ENCODE results near the gene CAMK2G.
"Not testable (repeated sequence)": the region's sequence is repeated elsewhere in the genome, so short reads cannot be mapped to it uniquely, and the experiment has no call there.

The CAMK2G gene

DNA sequence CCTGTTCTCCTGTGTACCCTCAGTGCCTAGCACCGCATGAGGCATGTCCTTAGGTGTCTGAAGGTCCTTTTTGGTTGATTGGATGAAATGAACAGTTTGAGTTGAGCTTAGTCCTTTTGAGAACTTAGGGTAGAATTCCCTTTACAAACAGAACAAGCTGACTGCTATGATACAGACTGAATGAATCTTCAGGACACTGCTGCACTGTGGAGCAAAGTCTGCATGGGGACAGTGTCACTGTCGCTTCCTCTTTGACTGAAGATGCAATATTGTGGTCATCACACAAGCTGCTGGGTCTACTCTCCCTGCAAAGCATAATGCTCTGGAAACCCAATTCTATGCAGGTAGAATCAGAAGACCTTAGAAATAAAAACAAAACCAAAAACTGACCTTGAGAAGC lies 28.0 kb upstream of the CAMK2G start:
- DNase-seq: no peak

DNA sequence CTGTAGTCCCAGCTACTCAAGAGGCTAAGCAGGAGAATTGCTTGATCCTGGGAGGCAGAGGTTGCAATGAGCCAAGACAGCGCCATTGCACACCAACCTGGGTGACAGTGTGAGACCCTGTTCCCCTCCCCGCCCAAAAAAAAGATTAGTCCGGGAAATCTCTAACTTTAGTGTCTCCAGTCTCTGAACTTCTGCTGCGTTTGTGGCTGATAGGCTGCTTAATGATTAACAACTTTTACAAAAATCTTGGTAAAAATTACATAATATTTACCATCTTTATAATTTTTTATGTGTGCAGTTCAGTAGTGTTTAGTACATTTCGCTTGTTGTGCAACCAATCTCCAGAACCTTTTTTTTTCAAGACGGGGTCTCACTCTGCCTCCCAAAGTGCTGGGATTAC lies 26.9 kb upstream of the CAMK2G start:
- DNase-seq: no peak

DNA sequence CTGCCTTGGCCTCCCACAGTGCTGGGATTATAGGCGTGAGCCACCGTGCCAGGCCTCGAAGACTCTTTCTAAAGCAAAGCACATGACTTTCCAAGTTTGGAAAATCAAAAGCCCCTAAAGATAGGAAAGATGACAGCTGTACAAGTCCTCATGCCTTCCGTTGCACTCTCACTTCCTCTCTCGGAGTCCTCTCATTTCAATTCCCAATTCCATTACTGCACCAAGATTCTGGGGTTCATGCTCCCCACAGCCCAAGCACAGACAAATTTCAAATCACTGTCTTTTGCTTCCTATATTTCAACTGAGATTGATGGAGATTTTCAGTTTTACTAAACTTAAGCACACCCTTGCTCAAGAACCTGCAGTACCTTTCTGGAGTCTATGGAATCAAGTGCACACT lies 25.7 kb upstream of the CAMK2G start:
- no peak for DNase-seq

DNA sequence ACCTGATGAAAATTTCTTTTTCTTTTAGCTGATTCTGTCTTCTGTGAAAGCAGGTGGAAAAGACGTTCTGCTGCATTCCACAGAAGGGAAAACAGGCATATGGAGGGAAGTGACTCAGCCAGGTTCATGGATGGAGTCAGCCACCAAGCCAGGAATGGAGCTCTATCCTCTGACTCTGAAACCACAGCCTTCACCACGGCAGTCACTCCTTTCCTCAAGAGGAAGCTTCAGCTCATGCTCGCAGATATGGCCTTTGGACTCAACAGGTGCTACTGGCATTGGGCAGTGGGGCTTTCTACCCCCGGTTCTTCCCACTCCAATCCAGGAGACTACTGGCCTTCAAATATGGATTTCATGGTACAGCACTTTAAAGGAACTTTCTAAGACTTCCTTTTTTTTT lies 25.1 kb upstream of the CAMK2G start:
- no peak for DNase-seq

DNA sequence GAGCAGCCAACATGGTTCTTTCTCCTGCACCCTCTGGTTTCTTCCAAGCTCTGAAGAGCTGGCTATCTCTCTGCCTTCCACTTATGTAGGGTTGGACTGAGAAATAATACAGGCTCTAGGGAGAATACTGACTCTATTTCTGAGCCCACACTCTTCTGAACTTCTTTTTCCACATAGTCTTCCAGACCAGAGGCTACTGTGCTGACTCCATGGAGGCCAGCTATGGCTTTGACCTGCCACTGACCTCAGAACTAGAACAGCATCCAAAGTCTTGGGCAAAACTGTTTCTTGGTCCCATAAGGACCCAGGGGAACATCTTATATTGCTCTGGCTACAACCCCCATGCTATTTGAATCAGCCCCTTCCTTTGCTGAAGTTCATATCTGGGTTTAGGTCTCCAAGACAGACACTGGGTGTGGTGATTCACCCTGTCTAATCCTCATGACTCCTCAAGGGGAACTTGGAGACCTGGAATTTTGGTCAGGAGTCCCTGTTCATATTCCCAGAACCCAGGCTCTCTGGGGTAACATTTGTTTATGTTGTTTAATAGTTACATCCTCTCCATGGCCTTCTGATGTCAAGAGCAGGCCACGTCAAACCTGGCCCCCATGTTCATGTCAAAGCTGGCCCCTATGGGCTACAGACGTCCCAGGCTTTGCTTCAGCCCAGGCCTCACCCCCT lies 24.5 kb upstream of the CAMK2G start:
- no peak for DNase-seq

DNA sequence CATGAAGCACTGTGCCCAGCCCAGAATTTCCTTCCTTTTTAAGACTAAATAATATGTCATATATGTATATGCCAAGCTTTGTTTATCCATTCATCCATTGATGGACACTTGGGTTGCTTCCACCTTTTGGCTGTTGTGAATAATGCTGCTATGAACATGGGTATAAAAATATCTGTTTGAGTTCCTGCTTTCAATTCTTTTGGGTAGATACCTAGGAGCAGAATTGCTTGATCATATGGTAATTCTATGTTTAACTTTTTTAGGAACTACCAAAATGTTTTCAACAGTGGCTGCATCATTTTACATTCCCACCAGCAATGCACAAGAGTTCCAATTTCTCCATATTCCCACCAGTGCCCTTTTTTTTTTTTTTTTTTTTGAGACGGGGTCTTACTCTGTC lies 23.3 kb upstream of the CAMK2G start:
- no peak for DNase-seq

DNA sequence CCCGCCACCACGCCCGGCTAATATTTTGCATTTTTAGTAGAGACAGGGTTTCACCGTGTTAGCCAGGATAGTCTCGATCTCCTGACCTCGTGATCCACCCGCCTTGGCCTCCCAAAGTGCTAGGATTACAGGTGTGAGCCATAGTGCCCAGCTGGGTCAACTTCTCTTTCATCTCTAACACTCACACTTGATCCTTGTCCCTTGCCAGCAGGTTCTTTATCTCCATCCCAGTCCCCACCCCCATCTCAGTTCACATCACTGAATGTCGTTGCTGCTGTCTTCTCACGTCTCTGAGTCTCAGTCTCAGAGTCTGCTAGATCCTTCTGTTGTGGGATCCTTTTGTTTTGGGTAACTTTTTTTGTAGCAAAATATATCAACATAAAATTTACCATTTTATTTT lies 21.0 kb upstream of the CAMK2G start:
- not testable (repeated sequence) for DNase-seq

DNA sequence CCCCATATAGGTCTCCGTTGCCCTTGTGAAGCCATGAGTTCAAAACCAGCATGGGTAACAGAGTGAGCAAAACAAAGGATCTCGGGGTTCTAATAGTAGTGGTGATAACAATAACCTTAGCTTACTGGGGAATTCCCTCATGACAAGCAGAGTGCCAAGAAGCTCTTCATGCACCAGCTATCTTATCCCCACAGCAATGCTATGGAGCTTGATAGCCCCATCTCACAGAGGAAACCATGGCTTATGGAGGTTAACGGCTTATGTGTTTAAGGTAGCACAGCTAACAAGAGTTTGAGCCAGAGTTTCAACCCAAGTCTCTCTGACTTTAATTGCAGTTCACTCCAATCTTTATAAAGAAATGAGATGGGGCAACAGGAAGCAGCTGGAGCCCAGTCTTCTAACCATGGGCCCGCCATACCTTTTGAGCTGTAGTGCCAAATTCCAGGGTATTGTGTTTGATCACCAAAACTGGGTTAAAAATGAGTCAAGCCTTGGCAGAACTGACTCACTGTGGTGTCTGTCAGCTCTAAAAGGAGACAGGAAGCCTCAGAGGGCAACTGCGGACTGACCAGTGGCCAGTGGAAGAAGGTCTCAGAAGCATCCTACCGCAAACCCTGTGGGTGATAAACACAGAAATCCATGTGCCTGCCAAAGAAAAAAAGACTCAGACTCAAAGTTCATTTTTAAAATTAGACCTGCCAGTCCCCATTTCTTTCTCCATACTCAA lies 20.1 kb upstream of the CAMK2G start:
- DNase-seq: no peak

DNA sequence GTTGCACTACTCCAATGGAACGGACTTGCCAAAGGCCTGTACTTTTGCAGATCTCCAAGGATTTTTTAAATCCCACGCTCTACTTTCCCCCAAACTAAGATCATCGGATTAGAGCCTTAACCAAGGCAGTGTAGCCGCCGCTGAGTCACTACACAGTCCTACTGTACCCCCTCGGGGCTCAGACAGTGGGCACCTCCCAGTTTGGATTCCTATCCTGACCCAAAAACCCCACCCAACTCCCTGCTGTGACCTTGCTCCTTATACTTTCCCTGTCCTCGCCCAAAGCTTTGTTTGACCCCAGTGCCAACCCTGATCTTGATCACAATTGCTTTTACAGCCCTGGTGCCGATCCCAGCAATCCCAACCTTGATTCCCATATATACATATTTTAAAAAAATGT lies 19.1 kb upstream of the CAMK2G start:
- DNase-seq: no peak

DNA sequence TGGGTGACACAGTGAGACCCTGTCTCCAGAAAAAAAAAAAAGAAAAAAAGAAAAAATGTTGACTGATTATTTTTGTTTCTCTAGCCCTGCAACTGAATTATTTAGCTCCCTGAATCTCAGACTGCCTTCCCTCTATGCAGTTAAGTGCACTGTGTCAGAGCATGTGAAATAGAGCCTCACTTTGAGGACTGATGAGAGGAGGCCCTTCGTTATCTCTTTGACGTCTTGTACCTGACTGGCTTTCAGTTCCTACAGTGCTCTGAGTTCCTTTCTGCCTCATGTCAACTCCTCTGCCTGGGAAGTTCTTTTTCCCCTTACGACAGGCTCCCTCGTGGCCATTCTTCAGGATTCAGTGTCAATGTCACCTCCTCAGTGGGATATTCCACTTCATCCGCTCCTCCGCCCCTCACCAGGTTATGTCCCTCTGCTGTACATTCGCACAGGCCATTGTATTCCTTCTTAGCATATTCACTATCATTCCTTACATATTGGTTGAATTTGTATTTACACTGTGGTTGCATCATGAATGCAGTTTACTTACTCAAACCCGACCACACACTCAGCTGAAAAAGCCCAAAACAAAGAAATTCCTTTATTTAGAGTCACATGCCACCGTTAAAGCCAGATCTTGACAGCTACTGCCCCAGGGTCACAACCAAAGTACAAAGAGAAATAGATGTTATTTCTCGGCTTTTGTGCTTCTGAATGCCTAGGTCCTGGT lies 18.1 kb upstream of the CAMK2G start:
- no peak for DNase-seq

DNA sequence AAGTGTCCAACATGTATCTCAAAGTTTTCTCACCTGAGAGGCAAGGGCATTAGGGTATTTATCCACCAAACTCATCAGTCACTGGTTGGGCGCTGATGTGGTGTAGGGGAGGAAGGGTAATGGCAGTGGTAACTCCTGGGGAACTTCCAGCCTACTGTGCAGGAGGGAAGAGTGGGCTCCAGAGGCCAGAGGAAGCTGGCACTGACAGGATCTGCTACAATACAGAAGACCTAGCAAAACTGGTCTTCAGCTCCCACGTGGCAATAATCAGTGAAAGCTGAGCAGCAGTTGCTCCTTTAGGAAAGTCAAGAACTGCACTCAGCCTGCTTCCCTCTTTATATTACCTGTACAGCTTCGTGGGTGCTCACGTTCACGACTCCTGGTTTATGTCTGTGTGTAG lies 17.2 kb upstream of the CAMK2G start:
- DNase-seq: no peak

DNA sequence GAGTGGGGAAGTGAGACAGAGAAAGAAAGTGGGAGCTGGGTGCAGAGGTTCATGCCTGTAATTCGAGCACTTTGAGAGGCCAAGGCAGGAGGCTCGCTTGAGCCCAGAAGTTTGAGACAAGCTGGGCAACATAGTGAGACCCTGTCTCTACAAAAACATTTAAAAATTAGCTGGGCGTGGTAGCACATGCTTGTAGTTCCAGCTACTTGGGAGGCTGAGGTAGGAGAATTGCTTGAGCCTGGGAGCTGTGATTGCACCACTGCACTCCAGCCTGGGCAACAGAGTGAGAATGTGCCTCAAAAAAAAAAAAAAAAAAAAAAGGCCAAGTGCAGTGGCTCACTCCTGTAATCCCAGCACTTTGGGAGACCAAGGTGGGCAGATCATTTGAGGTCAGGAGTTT lies 16.5 kb upstream of the CAMK2G start:
- DNase-seq: not testable (repeated sequence)

DNA sequence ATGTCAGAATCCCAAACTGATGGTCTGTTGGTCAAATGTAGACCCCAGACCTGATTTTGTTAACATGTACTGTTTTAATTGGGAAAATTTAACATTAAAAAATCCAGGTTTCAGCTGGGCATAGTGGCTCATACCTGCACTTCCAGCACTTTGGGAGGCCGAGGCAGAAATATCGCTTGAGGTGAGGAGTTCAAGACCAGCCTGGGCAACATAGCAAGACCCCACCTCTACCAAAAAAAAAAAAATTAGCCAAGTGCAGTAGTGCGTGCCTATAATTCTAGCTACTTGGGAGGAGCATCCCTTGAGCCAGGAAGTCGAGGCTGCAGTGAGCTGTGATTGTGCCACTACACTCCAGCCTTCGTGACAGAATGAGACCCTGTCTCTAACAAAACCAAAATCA lies 15.9 kb upstream of the CAMK2G start:
- DNase-seq: no peak

DNA sequence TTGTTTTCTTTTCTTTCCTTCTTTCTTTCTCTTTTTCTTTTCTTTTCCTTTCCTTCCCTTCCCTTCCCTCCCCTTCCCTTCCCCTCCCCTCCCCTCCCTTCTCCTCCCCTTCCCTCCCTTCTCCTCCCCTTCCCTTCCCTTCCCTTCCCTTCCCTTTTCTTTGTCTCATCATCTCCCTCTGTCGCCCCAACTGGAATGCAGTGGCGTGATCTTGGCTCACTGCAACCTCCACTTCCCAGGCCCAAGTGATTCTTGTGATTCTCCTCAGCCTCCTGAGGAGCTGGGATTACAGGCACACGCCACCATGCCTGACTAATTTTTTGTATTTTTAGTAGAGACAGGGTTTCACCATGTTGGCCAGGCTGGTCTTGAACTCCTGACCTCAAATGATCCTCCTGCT lies 15.1 kb upstream of the CAMK2G start:
- DNase-seq: not testable (repeated sequence)

DNA sequence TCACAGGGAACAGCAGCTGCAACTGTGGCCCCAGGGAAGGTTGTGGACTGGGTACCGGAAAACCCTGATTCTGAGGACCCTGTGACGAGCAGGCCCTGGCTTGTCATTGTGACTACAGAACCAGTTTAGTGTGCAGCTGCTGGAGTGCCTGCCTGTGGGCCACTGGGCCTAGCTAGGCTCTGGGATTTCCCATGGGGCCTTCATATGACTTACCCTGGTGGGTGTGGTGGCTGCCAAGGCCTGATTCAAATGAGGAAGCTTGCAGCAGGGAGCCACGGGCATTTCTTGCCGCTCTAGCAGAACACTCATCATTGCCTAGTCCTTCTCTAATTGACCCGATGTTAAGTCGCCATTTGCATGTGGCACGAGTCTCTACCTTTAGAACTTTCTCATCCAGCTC lies 14.7 kb upstream of the CAMK2G start:
- DNase-seq: peak; percentile 25 to 83

DNA sequence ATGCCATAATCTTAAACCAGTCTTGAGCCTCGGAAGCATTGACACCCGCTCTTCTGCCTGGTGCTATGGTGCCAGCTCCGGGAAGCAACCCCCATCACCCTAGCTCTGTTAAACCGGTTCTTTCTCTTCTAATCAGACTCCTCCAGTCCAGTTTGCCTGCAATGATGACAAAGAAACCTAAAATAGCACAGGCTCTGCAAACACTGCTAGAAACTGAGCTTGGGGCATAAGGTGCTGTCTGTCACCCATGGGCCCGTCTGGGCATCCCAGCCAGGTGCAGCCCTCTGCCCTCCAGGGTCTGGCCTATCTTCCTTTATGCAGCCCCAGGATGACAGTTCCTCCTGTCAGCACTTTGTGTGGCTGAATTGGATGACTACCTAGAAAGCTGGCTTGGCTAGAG lies 14.2 kb upstream of the CAMK2G start:
- DNase-seq: no peak

DNA sequence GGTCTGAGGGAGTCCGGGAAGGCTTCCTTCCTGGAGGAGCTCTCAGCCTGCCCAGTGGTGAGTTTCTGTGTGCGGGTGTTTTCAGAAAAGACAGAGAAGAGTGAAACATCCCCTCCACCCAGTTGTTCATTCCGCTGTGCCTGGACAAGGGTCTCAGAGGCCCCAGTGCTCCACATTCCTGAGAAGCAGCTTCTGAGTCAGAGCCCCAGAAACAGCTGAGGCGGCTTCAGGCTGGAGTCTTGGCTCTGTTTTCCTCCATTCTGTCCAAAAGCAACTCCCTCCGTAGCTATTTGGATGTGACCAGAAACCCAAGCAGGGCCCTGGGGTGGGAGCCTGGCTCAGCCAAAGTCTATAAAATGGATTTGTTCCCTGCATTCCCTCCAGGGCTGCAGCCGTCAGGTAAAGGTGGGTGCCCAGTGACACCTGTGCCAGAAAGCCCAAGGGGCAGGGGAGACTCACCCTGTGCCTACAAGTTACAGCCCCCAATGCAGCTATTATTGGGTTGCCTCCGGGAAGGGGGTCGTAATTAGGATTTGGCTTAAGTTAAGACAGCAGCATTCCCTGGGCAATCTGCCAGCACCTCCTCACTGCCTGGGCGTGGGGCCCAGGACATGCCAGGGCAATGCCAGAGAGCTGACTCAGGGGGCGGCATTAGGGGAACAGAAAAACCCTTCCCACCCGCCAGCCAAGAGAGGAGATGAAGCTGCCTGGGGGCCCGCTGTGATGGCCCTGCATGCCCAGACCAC lies 13.1 kb upstream of the CAMK2G start:
- DNase-seq: no peak

DNA sequence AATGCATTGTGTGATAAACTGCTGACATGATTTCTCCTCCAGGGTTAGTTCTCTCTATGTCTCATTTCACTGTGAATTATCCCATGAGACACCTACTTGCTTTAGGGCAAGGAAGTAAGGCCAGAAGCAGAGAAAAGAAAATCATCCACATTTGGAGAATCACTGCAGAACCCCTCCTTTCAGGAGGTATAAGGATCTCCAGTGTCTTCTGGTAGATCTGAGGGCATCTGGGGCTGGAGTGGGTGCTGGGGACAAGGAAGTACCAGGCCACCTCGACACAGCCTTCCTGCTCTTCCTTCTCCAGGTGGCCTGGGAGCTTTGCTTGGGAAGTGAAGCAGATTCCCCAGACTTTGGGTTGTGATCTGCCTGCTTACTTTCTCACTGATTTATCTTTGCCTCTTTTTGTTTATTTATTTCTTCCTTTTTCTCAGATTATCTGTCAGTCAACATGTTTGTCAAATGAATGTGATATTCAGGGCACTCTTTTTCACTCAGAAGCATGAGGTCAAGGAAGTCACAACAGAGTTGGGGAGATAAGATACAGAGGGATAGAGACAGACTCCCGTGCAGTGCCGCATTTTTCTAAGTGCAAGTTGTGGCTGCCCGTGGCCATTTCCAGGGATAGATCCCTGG lies 12.4 kb upstream of the CAMK2G start:
- DNase-seq: no peak

DNA sequence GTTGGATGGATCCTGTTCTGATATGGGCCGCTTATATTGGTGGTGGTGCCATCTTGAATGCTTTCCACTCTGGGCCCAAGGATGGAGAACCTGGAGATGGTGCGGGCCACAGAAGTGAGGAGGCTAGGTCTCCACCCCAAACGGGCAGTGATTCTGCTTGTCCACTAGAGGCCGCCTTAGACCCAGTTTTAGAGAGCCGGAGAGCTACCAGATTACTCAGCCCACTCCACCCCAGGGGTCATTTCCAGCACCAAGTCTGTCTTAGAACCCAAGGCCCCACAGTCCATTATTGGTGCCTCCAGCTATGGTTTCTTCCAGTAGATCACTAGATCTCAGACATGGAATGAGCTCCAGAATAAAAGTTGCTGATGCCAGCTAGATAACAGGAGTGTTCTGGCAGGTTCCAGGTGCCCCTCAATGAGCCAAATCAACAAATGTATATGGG lies 11.8 kb upstream of the CAMK2G start:
- DNase-seq: peak; percentile 79 to 81

DNA sequence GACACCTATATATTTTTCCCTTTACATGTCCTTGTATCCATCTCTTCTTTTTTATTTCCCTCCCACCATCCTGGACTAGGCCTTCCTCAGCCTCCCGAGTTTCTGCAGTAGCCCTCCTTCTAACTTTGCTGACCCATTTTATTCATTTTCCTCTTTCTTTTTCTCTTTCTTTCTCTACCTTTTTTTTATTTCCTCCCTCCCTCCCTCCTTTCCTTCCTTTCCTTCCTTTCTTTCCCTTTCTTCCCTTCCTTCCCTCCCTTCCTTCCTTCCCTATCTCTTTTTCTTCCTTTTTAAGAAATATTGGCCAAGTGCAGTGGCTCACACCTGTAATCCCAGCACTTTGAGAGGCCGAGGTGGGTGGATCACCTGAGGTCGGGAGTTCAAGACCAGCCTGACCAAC lies 9.7 kb upstream of the CAMK2G start:
- no peak for DNase-seq

DNA sequence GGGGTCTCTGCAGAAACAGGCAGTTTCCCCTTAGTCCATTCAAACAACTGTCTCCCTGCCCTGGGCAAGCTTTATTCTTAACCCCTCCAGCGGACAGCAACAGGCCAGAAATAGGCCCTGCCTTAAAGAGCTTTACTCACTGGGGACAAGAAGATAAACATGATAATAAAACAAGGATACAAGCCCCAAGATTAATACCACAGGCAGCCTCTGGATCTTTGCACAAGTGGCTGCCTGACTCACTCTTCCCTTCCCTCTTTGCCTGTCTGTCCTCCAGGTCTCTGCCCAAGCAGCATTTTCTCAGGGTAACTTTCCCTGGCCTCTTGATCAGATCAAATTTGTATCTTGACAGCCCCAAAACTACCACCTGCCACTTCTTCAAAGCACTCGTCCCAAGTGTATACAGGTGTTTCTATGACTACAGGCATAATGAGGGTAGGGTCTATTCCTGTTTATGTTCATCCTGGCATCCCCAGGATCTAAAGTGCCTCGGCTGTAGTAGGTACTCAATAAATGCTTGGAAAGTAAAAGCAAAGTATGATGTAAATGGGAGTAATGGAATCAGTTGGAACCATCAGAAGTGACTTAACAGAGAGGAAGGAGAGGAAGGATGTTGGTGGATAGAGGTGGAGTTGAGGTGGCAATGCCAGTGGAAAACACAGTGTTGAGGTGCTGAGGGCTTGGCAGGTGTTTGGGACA lies 7.0 kb upstream of the CAMK2G start:
- DNase-seq: no peak

All from CD4-positive, alpha-beta T cell treated with Interleukin-4 for 1 hour (primary cell).